ENCODE data around the gene SDF4. TPM values are rescaled to one million over a fixed set of nuclear protein-coding genes. Genes with fewer than 3 reads are reported as not detected.
A peak's percentile ranks its signal among the peaks of the same experiment; 100 is the strongest.

SDF4 gene
- total and polyA plus RNA-seq, 2 donors (not counting 1 experiment from before 2014, with no cell fraction given) = 127 to 133 TPM

GRCh38 chr1:1200876-1201810 is 30.7 kb downstream of the SDF4 start:
- Histone ChIP-seq H4K20me1 (ENCODE audit: control insufficient read depth, extremely low read depth, insufficient read depth, low read length) (no peaks in the 10 kb centered on the region), H3K36me3 (ENCODE audit: control insufficient read depth, insufficient read depth, low read length) (no peaks in the 10 kb centered on the region), H3K4me3 (replicated peaks in 1 of 4; ENCODE audit: control extremely low read depth in 1 of 4, insufficient read depth in 1 of 4, low read depth in 3 of 4, low read length in 4 of 4) (peak overlapping the region in 1 of 4 experiments; percentile 49), H3K4me2 (ENCODE audit: extremely low read depth, insufficient read depth, low read length) (peak overlapping the region; percentile 68), H3K9ac (ENCODE audit: insufficient read depth, low read length) (peak overlapping the region; percentile 2), H2AFZ (ENCODE audit: low read length) (no peak overlapping the region), H3K4me1 (ENCODE audit: control insufficient read depth, extremely low read depth, insufficient read depth, low read length) (no peaks in the 10 kb centered on the region), H3K27me3 (ENCODE audit: control insufficient read depth, insufficient read depth, low read length) (no peaks in the 10 kb centered on the region), H3K9me3 (ENCODE audit: control insufficient read depth, insufficient read depth, low read depth, low read length) (no peaks in the 10 kb centered on the region), H3K79me2 (ENCODE audit: control insufficient read depth, insufficient read depth, low read length) (no peaks in the 10 kb centered on the region), H3K27ac (ENCODE audit: insufficient read depth, low read length) (no peak overlapping the region)
- DNase-seq (ENCODE audit: low read depth in 2 of 2) = peak; percentile 11 to 44
- TF ChIP-seq, protein P1, sequence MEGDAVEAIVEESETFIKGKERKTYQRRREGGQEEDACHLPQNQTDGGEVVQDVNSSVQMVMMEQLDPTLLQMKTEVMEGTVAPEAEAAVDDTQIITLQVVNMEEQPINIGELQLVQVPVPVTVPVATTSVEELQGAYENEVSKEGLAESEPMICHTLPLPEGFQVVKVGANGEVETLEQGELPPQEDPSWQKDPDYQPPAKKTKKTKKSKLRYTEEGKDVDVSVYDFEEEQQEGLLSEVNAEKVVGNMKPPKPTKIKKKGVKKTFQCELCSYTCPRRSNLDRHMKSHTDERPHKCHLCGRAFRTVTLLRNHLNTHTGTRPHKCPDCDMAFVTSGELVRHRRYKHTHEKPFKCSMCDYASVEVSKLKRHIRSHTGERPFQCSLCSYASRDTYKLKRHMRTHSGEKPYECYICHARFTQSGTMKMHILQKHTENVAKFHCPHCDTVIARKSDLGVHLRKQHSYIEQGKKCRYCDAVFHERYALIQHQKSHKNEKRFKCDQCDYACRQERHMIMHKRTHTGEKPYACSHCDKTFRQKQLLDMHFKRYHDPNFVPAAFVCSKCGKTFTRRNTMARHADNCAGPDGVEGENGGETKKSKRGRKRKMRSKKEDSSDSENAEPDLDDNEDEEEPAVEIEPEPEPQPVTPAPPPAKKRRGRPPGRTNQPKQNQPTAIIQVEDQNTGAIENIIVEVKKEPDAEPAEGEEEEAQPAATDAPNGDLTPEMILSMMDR (conservative IDR thresholded peaks at IDR 0.05 in 1 of 2, IDR thresholded peaks at IDR 0.05 in 1 of 2; ENCODE audit: low read depth in 1 of 2, low read length in 2 of 2) = no peak
- no peak for TF ChIP-seq EZH2 (IDR thresholded peaks at IDR 0.05; ENCODE audit: low read length, missing control alignments)

DNA sequence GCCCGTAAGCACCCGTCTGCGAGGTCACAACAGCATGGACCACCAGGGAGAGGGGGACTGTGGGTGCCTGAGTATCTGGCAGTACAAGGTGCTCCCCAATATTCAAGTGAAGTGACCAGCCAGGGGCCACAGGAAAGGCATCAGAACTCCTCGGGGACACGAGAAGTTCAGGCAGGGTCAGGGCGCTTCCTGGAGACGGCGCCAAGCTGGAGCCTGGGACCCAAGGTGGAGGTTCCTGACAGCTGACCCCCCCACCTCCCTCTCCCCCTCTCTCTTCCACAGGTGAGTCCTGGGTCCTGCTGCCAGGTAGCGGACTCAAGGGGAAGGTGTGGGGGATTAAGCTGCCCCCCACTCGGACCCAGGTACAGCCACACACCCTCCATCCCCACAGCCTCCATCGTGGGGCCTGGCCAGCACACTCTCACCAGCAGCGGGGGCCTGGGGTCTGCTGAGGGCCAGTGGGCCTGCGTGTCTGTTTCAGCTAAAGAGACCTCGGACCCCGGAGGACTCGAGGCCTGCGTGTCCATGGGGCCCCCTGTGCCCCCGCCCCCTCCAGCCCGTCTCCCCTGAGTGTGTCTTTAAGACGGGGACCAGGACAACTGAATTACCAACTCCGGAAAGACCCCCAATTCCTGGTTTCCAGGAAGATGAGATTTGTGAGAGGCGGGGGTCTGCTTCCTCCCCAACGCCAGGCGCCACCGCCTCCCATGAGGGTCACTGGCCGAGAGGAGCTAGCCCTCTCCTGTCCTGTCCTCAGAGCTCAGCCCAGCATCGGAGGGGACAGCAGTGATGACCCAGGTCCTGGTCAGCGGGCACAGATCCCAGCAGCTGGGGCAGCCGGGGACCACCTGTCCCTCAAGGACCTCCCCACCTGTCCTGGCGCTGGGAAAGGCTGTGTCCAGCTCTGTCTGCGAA is 31.6 kb downstream of the SDF4 start:
- H3K27ac ChIP-seq (ENCODE audit: insufficient read depth, low read length) = no peak overlapping the region
- no peaks in the 10 kb centered on the region for H3K27me3 ChIP-seq (ENCODE audit: control insufficient read depth, insufficient read depth, low read length)
- H2AFZ ChIP-seq (ENCODE audit: low read length) = no peak overlapping the region
- H3K9ac ChIP-seq (ENCODE audit: insufficient read depth, low read length) = no peak overlapping the region
- no peak for DNase-seq (ENCODE audit: low read depth in 2 of 2)
- no peaks in the 10 kb centered on the region for H4K20me1 ChIP-seq (ENCODE audit: control insufficient read depth, extremely low read depth, insufficient read depth, low read length)
- H3K4me3 ChIP-seq (replicated peaks in 1 of 4; ENCODE audit: control extremely low read depth in 1 of 4, insufficient read depth in 1 of 4, low read depth in 3 of 4, low read length in 4 of 4) = no peak overlapping the region
- H3K9me3 ChIP-seq (ENCODE audit: control insufficient read depth, insufficient read depth, low read depth, low read length) = no peaks in the 10 kb centered on the region
- TF ChIP-seq, protein P1 (conservative IDR thresholded peaks at IDR 0.05 in 1 of 2, IDR thresholded peaks at IDR 0.05 in 1 of 2; ENCODE audit: low read depth in 1 of 2, low read length in 2 of 2) = no peak
- TF ChIP-seq EZH2 (IDR thresholded peaks at IDR 0.05; ENCODE audit: low read length, missing control alignments) = no peak
- no peaks in the 10 kb centered on the region for H3K79me2 ChIP-seq (ENCODE audit: control insufficient read depth, insufficient read depth, low read length)
- H3K4me1 ChIP-seq (ENCODE audit: control insufficient read depth, extremely low read depth, insufficient read depth, low read length) = no peaks in the 10 kb centered on the region
- no peaks in the 10 kb centered on the region for H3K36me3 ChIP-seq (ENCODE audit: control insufficient read depth, insufficient read depth, low read length)
- no peak overlapping the region for H3K4me2 ChIP-seq (ENCODE audit: extremely low read depth, insufficient read depth, low read length)

Measured in fibroblast of lung (primary cell).